SJSA1 (cell line): ENCODE results near the gene LRRC18. TPM values are rescaled to one million over a fixed set of nuclear protein-coding genes. Genes with fewer than 3 reads are reported as not detected.
A peak's percentile ranks its signal among the peaks of the same experiment; 100 is the strongest.

Experiments
- DNase-seq, 2 experiments: peaks; one replicate each; pipeline ENCODE4 v3.0.0-alpha.2; 2015 to 2020; ENCODE audit warnings: low spot score in 2 of 2, low read depth in 1 of 2
- H3K27ac ChIP-seq: fragments of 250-450 bp; sonication (Bioruptor Pico); 2 replicates; pipeline ENCODE4 v1.5.1; 2020; ENCODE audit warnings: mild to moderate bottlenecking, moderate library complexity
- H3K27me3 ChIP-seq: fragments of 250-450 bp; sonication (Bioruptor Pico); replicated peaks from 2 replicates; pipeline ENCODE4 v1.5.1; 2020; ENCODE audit warnings: mild to moderate bottlenecking, moderate library complexity
- H3K36me3 ChIP-seq: fragments of 250-450 bp; sonication (Bioruptor Pico); 2 replicates; pipeline ENCODE4 v1.5.1; 2020; ENCODE audit warnings: mild to moderate bottlenecking
- H3K4me1 ChIP-seq: fragments of 250-450 bp; sonication (Bioruptor Pico); replicated peaks from 2 replicates; pipeline ENCODE4 v1.6.1; 2021; ENCODE audit warnings: mild to moderate bottlenecking
- H3K4me3 ChIP-seq: fragments of 250-450 bp; sonication (Bioruptor Pico); 2 replicates; pipeline ENCODE4 v1.5.1; 2020; ENCODE audit warnings: mild to moderate bottlenecking
- H3K9me3 ChIP-seq: fragments of 250-450 bp; sonication (Bioruptor Pico); replicated peaks from 2 replicates; pipeline ENCODE4 v1.5.1; 2020; ENCODE audit warnings: mild to moderate bottlenecking
- total RNA-seq: library from RNA; depleted of rRNA; stranded (reverse); fragments of >200 nt; shearing (Covaris generic); gene quantifications from 2 replicates; pipeline ENCODE4 v1.2.3, GENCODE V29; 2014; rRNA removed

Gene LRRC18
- not detected in 2 replicates for total RNA-seq

GRCh38 chr10:48939790-48940325, at the start of gene LRRC18:
Gene LRRC18 (minus strand): TSS chr10:48939840. CDS start chr10:48914155, 25,685 bp downstream.
- H3K27ac ChIP-seq: no peak within 1 kb of the TSS
- H3K36me3 ChIP-seq: no peaks in the 10 kb centered on the region
- no peaks in the 10 kb centered on the region for H3K4me1 ChIP-seq
- H3K4me3 ChIP-seq: no peak within 1 kb of the TSS
- DNase-seq: peak in 1 of 2 experiments; percentile 21
- no peaks in the 10 kb centered on the region for H3K9me3 ChIP-seq
- H3K27me3 ChIP-seq: no peaks in the 10 kb centered on the region

GRCh38 chr10:48985621-48986158, 46.0 kb upstream of the LRRC18 start:
- H3K4me1 ChIP-seq: no peaks in the 10 kb centered on the region
- no peaks in the 10 kb centered on the region for H3K36me3 ChIP-seq
- H3K27ac ChIP-seq: no peak overlapping the region
- no peak overlapping the region for H3K4me3 ChIP-seq
- no peak for DNase-seq
- no peaks in the 10 kb centered on the region for H3K9me3 ChIP-seq
- no peaks in the 10 kb centered on the region for H3K27me3 ChIP-seq

GRCh38 chr10:48983648-48984351, 44.2 kb upstream of the LRRC18 start:
- Histone ChIP-seq H3K27me3 (no peaks in the 10 kb centered on the region), H3K4me1 (no peaks in the 10 kb centered on the region), H3K4me3 (no peak overlapping the region), H3K36me3 (no peaks in the 10 kb centered on the region), H3K9me3 (no peaks in the 10 kb centered on the region), H3K27ac (no peak overlapping the region)
- no peak for DNase-seq

- no peaks in the 10 kb centered on the region for H3K27me3 ChIP-seq
- no peaks in the 10 kb centered on the region for H3K4me1 ChIP-seq
- H3K9me3 ChIP-seq: no peaks in the 10 kb centered on the region
- no peak overlapping the region for H3K27ac ChIP-seq
- no peaks in the 10 kb centered on the region for H3K36me3 ChIP-seq
- no peak for DNase-seq
- no peak overlapping the region for H3K4me3 ChIP-seq
These were observed 42.9 kb upstream of the LRRC18 start for GRCh38 chr10:48982584-48982983.

GRCh38 chr10:48981310-48981907, 41.8 kb upstream of the LRRC18 start:
- H3K27me3 ChIP-seq: no peaks in the 10 kb centered on the region
- no peaks in the 10 kb centered on the region for H3K9me3 ChIP-seq
- no peaks in the 10 kb centered on the region for H3K4me1 ChIP-seq
- no peaks in the 10 kb centered on the region for H3K36me3 ChIP-seq
- H3K27ac ChIP-seq: no peak overlapping the region
- H3K4me3 ChIP-seq: no peak overlapping the region
- peak; percentile 30 to 59 for DNase-seq

- Histone ChIP-seq H3K27ac (no peak overlapping the region), H3K36me3 (no peaks in the 10 kb centered on the region), H3K27me3 (no peaks in the 10 kb centered on the region), H3K4me1 (no peaks in the 10 kb centered on the region), H3K4me3 (no peak overlapping the region), H3K9me3 (no peaks in the 10 kb centered on the region)
- DNase-seq: no peak
These were observed 38.7 kb upstream of the LRRC18 start for GRCh38 chr10:48978318-48978717.

GRCh38 chr10:48976196-48976595, 36.6 kb upstream of the LRRC18 start:
- Histone ChIP-seq H3K4me3 (no peak overlapping the region), H3K27ac (no peak overlapping the region), H3K4me1 (no peaks in the 10 kb centered on the region), H3K36me3 (no peaks in the 10 kb centered on the region), H3K27me3 (no peaks in the 10 kb centered on the region), H3K9me3 (no peaks in the 10 kb centered on the region)
- DNase-seq: no peak

GRCh38 chr10:48974510-48975156, 35.0 kb upstream of the LRRC18 start:
- no peak overlapping the region for H3K27ac ChIP-seq
- no peaks in the 10 kb centered on the region for H3K27me3 ChIP-seq
- no peak for DNase-seq
- H3K9me3 ChIP-seq: no peaks in the 10 kb centered on the region
- H3K4me1 ChIP-seq: no peaks in the 10 kb centered on the region
- no peaks in the 10 kb centered on the region for H3K36me3 ChIP-seq
- no peak overlapping the region for H3K4me3 ChIP-seq

- H3K4me1 ChIP-seq: no peaks in the 10 kb centered on the region
These were observed 33.4 kb upstream of the LRRC18 start for GRCh38 chr10:48973065-48973464.

GRCh38 chr10:48970654-48971053, 31.0 kb upstream of the LRRC18 start:
- H3K4me3 ChIP-seq: no peak overlapping the region
- DNase-seq: no peak
- H3K27ac ChIP-seq: no peak overlapping the region
- no peaks in the 10 kb centered on the region for H3K4me1 ChIP-seq
- no peaks in the 10 kb centered on the region for H3K36me3 ChIP-seq
- H3K9me3 ChIP-seq: no peaks in the 10 kb centered on the region
- no peaks in the 10 kb centered on the region for H3K27me3 ChIP-seq

More at GRCh38 chr10:48973065-48973464, 33.4 kb upstream of the LRRC18 start:
- Histone ChIP-seq H3K4me3 (no peak overlapping the region), H3K9me3 (no peaks in the 10 kb centered on the region), H3K36me3 (no peaks in the 10 kb centered on the region), H3K27me3 (no peaks in the 10 kb centered on the region), H3K27ac (no peak overlapping the region)
- no peak for DNase-seq

- H3K27ac ChIP-seq: no peak overlapping the region
- no peaks in the 10 kb centered on the region for H3K4me1 ChIP-seq
- H3K27me3 ChIP-seq: no peaks in the 10 kb centered on the region
- no peaks in the 10 kb centered on the region for H3K36me3 ChIP-seq
- no peak for DNase-seq
- H3K9me3 ChIP-seq: no peaks in the 10 kb centered on the region
- no peak overlapping the region for H3K4me3 ChIP-seq
These were observed 30.4 kb upstream of the LRRC18 start for GRCh38 chr10:48970046-48970445.

GRCh38 chr10:48968036-48968435, 28.4 kb upstream of the LRRC18 start:
- no peak for DNase-seq
- Histone ChIP-seq H3K9me3 (no peaks in the 10 kb centered on the region), H3K27ac (no peak overlapping the region), H3K36me3 (no peaks in the 10 kb centered on the region), H3K4me3 (no peak overlapping the region), H3K27me3 (no peaks in the 10 kb centered on the region), H3K4me1 (no peaks in the 10 kb centered on the region)

- no peaks in the 10 kb centered on the region for H3K27me3 ChIP-seq
- H3K27ac ChIP-seq: no peak overlapping the region
- H3K36me3 ChIP-seq: no peaks in the 10 kb centered on the region
- no peak overlapping the region for H3K4me3 ChIP-seq
- H3K4me1 ChIP-seq: no peaks in the 10 kb centered on the region
- no peak for DNase-seq
- H3K9me3 ChIP-seq: no peaks in the 10 kb centered on the region
These were observed 25.8 kb upstream of the LRRC18 start for GRCh38 chr10:48965460-48965859.

GRCh38 chr10:48964038-48964437, 24.4 kb upstream of the LRRC18 start:
- Histone ChIP-seq H3K36me3 (no peaks in the 10 kb centered on the region), H3K27ac (no peak overlapping the region), H3K9me3 (no peaks in the 10 kb centered on the region), H3K4me1 (no peaks in the 10 kb centered on the region), H3K4me3 (no peak overlapping the region), H3K27me3 (no peaks in the 10 kb centered on the region)
- no peak for DNase-seq
